Activated T-cell treated with anti-CD3 and anti-CD28 coated beads, Interleukin-2, amount 50 U/mL, for 24 hours (primary cell): ENCODE measurements around the gene ZFAND6.

Experiments used
- DNase-seq: peaks from one replicate; pipeline ENCODE4 v3.0.0-alpha.2; 2020
- H3K27ac Mint-ChIP-seq: 2 replicates; pipeline ENCODE4 v1.8.0; 2020; ENCODE audit warnings: mild to moderate bottlenecking, mixed read lengths
- H3K27me3 Mint-ChIP-seq: 2 replicates; pipeline ENCODE4 v1.8.0; 2020; ENCODE audit warnings: mixed read lengths
- H3K36me3 Mint-ChIP-seq: 2 replicates; pipeline ENCODE4 v1.8.0; 2020; ENCODE audit warnings: low read depth, mixed read lengths
- H3K4me1 Mint-ChIP-seq: 2 replicates; pipeline ENCODE4 v1.8.0; 2020; ENCODE audit warnings: low read depth, mixed read lengths
- H3K4me3 Mint-ChIP-seq: 2 replicates; pipeline ENCODE4 v1.8.0; 2020; ENCODE audit warnings: mild to moderate bottlenecking, moderate library complexity, mixed read lengths
- H3K9me3 Mint-ChIP-seq: 2 replicates; pipeline ENCODE4 v1.8.0; 2020; ENCODE audit warnings: mixed read lengths

ZFAND6 gene

GRCh38 chr15:80183886-80184285 is 124.4 kb downstream of the ZFAND6 start:
- Mint-ChIP-seq H3K36me3 (peaks cover 73% of the 10 kb centered on the region), H3K9me3 (no peaks in the 10 kb centered on the region), H3K27ac (no peak overlapping the region), H3K4me3 (no peak overlapping the region), H3K27me3 (no peaks in the 10 kb centered on the region), H3K4me1 (peaks cover 1% of the 10 kb centered on the region)
- no peak for DNase-seq

- no peaks in the 10 kb centered on the region for H3K4me1 Mint-ChIP-seq
These were observed 125.1 kb downstream of the ZFAND6 start for GRCh38 chr15:80184554-80184953.

GRCh38 chr15:80185152-80185551 is 125.7 kb downstream of the ZFAND6 start:
- Mint-ChIP-seq H3K9me3 (no peaks in the 10 kb centered on the region), H3K27ac (no peak overlapping the region), H3K4me3 (no peak overlapping the region), H3K27me3 (no peaks in the 10 kb centered on the region), H3K4me1 (no peaks in the 10 kb centered on the region), H3K36me3 (peaks cover 64% of the 10 kb centered on the region)
- no peak for DNase-seq

More at GRCh38 chr15:80184554-80184953, 125.1 kb downstream of the ZFAND6 start:
- H3K36me3 Mint-ChIP-seq, result peaks cover 68% of the 10 kb centered on the region
- no peak overlapping the region for H3K4me3 Mint-ChIP-seq
- no peak overlapping the region for H3K27ac Mint-ChIP-seq
- no peak for DNase-seq
- no peaks in the 10 kb centered on the region for H3K9me3 Mint-ChIP-seq
- H3K27me3 Mint-ChIP-seq, result no peaks in the 10 kb centered on the region

GRCh38 chr15:80186066-80186465 is 126.6 kb downstream of the ZFAND6 start:
- no peaks in the 10 kb centered on the region for H3K9me3 Mint-ChIP-seq
- H3K36me3 Mint-ChIP-seq, result peaks cover 59% of the 10 kb centered on the region
- no peak overlapping the region for H3K4me3 Mint-ChIP-seq
- no peaks in the 10 kb centered on the region for H3K4me1 Mint-ChIP-seq
- H3K27ac Mint-ChIP-seq, result no peak overlapping the region
- DNase-seq, result no peak
- H3K27me3 Mint-ChIP-seq, result no peaks in the 10 kb centered on the region

- no peaks in the 10 kb centered on the region for H3K4me1 Mint-ChIP-seq
- H3K27me3 Mint-ChIP-seq, result no peaks in the 10 kb centered on the region
- H3K27ac Mint-ChIP-seq, result no peak overlapping the region
- no peak overlapping the region for H3K4me3 Mint-ChIP-seq
- H3K36me3 Mint-ChIP-seq, result peaks cover 55% of the 10 kb centered on the region
- DNase-seq, result no peak
- H3K9me3 Mint-ChIP-seq, result no peaks in the 10 kb centered on the region
These were observed 127.1 kb downstream of the ZFAND6 start for GRCh38 chr15:80186597-80186996.
